Measurements from ENCODE around the gene APC2.
"Not testable (repeated sequence)": the region's sequence is repeated elsewhere in the genome, so short reads cannot be mapped to it uniquely, and the experiment has no call there.

The APC2 gene

DNA sequence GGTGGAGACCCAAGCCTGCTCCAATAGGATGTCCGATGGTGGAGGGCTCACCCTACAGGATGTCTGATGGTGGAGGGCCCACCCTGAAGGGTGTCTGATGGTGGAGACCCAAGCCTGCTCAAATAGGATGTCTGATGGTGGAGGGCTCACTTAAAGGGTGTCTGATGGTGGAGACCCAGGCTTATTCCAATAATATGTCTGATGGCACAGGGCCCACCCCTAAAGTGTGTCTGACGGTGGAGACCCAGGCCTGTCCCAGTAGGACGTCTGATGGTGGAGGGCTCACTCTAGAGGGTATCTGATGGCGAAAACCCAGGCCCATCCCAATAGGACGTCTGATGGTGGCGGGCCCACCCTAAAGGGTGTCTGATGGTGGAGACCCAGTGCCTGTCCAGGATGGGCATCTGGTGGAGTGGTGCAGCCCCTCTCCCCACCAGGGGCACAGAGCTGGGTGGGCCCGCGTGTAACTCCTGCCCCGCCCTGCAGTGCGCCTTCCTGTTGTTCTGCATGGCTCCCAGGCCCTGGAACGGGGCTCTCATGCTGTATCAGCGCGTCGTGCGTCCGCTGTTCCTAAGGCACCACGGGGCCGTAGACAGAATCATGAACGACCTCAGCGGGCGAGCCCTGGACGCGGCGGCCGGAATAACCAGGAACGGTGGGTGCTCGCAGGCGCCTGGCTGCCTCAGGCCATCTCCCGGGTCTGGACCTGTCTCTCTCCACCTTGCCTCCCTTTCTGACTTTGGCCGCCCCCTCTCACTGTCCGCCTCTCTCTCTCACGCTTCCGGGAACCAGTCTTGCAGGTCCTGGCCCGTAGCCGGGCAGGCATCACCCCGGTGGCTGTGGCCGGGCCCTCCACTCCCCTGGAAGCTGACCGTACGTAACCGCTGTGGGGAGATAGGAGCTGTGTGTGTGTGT, 46.1 kb downstream of the APC2 start:
- no peak for DNase-seq (ENCODE audit: low spot score)

DNA sequence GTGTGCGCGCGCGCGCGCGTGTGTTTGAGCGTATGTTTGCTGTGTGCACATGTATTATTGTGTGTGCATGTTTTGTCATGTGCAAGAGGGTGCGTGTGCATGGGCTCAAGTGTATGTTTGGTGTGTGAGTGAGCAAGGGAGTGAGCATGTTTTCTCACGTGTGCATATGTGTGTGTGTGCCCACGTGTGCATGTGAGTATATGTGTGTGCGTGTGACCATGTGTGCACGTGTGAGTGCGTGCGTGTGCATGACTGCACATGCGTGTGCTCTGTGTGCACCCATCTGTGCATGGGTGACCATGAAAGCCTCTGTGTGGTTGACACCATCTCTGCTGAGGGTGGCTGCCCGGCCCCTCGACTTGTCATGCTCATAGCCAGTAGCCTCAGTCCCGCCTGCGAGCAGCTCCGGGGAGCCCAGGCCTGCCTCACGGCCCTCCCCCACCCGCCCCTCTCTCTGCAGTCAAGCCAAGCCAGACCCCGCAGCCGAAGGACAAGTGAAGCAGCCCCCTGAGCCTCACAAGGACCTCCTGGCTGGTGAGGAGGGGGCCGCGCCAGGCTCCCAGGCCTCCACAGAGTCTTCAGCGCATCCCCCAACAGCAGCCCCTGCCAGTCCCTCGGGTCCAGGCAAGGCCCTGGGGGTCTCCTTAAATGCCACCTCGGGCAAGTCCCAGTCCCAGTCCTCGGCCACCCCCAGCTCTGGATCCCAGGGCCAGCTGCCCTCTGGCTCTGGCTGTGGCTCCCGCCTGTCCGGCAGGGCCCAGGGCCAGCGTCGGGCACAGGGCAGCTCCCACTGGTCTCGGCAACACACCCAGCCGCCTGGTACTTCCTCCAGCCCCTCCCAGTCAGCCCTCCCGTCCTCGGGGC, 47.0 kb downstream of the APC2 start:
- DNase-seq (ENCODE audit: low spot score), result no peak

DNA sequence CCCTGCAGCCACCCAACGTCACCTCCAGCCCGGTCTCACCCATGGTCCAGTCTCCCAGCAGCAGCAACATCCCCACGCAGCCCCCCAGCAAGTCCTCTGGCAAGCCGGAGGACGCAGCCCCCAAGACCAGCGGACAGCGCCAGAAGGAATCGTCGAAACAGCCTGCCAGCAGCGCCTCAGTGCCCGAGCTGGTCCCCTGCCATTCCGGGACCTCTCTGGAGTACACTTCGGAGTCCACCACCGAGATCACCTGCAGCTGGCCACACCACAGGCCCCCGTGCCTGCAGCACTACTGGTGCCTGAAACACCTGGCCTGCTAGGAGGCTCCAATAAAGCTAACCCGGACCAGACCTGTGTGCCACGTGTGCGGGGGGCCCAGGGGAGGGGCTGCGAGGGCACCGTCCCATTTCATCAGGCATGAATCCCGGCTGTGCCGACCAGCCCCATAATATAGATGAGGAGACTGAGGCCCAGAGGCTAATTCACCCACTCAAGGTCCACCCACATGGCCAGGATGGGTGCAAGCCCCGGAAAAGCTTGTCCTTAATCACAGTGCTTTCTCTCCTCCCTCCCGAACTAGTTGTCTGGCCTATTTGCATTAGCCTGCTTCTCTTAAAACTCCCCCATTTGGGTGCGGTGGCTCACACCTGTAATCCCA, 47.8 kb downstream of the APC2 start:
- DNase-seq (ENCODE audit: low spot score), result no peak

DNA sequence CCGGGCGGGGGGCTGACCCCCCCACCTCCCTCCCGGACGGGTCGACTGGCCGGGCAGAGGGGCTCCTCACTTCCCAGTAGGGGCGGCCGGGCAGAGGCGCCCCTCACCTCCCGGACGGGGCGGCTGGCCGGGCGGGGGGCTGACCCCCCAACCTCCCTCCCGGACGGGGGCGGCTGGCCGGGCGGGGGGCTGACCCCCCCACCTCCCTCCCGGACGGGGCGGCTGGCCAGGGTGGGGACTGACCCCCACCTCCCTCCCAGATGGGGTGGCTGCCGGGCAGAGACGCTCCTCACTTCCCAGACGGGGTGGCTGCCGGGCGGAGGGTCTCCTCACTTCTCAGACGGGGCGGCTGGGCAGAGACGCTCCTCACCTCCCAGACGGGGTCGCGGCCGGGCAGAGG, 49.3 kb downstream of the APC2 start:
- not testable (repeated sequence) for DNase-seq (ENCODE audit: low spot score)

DNA sequence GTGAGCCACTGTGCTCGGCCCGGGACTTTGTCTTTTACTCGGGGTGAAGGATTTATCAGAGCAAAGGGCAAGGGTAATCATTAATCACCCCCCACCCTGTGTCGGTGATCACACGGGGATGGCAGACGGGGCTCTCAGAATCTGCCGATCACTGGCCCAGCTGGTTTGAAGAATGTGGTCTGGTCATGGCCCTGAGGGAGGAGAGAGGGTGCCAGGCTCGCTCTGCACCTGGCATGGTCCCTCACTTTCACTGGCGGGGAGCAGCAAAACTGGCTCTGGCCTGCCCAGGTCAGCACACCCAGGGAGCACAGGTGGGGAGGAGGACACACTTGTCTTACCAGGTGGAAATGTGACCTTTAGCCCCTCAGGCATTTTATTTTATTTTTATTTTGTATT, 51.3 kb downstream of the APC2 start:
- DNase-seq (ENCODE audit: low spot score), result peak; percentile 66

DNA sequence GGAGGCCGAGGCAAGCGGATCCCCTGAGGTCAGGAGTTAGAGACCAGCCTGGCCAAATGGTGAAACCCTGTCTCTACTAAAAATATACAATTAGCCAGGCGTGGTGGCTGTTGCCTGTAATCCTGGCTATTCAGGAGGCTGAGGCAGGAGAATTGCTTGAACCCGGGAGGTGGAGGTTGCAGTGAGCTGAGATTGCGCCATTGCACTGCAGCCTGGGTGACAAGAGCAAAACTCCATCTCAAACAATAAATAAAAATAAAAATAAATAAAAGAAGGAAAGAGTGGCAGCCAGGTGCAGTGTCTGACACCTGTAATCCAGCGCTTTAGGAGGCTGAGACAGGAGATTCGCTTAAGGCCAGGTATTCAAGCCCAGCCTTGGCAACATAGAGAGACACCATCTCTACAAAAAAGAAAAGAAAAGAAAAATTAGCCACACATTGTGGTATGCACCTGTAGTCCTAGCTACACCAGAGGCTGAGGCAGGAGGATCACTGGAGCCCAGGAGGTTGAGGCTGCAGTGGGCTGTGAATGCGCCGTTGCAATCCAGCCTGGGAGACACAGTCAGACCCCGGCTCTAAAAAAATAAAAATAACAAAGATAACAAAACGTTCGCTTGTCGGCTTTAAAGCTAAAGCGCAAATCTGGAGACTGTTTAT, 52.6 kb downstream of the APC2 start:
- DNase-seq (ENCODE audit: low spot score), result no peak

DNA sequence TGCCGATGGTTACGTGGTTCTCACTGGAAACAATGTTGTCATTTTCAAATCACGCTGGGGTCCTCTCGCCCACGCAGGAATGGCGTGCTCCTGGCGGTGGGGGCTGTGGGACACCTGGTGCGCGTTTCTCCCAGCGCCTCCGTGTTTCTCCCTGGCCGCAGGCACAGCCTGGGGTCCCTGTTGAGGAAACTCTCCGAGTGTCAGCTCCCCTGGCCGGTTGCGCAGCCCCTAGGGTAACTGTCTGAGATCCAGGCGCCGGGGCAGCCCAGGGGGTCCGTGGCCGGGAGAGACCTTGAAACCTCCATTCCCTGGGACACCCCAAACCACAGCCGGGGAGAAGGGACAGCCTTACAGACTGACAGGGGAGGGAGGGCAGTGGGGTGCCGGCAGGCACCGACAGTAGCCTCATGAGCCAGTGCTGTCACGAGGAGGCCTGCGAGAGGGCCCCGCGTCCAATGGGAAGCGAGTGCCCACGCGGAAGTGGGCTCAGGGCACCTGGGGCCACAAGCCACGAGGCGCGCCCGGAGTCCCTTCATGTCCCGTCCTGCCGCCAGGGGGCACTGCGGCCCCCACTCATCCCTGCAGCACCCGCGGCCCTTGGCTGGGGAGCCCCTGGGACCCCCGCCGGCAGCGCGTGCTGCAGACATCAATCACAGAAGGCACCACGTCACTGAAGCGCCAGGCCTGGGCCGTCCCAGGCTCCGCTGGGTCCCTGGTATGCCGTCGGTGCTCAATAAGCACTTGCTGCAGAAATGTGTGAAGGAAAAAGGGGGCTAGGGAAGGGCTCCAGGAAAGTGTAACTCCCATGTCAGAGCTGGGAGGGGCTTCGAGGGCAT, 53.4 kb downstream of the APC2 start:
- peak; percentile 33 for DNase-seq (ENCODE audit: low spot score)

DNA sequence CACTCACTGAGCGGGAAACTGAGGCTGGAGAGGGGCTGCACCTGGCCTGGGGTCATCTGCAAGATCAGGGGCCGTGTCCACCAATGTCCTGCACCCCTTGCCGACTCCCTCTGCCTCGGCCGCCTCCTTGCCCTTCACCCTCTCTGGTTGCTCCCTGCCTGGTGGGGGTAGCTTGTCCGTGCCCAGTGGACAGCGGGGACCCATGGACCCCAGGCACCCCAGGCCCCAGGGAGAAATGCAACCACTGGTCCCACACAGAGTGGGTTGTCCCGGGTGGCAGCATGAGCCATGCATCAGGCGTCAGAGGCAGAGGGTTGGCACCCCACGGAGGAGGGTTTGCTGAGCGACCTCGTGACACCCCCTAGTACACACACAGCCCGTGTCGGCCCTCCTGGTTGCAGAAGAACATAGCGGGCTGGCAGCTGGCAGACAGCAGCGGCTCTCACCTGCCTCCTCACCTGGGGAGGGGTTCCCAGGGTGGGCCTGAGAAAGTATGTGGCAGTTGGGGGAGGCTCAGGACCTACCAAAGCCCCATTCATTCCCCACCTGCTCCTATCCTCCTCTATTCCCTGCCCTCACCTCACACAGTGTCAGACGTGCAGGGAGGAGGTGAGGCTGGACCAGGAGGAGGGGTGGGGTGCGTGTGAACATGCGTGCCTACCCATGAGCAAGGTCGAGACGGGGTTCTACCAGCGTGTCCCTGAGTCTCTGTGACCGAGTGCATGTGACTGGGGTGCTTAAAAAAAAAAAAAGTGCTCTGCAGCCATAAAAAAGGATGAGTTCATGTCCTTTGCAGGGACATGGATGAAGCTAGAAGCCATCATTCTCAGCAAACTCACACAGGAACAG, 54.2 kb downstream of the APC2 start:
- DNase-seq (ENCODE audit: low spot score), result no peak

DNA sequence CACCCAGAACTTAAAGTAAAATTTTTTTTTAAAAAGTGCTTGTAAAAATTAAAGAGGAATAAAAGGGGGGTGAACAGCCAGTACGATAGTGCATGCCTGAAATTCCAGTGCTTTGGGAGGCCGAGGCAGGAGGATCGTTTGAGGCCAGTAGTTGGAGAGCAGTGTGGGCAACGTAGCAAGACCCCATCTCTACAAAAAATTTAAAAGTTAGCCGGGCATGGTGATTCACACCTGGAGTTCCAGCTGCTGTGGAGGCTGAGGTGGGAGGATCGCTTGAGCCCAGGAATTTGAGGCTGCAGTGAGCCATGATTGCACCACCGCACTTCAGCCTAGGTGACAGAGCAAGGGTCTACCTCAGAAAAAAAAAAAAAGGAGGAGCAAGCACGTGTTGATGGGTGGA, 55.1 kb downstream of the APC2 start:
- DNase-seq (ENCODE audit: low spot score), result no peak

DNA sequence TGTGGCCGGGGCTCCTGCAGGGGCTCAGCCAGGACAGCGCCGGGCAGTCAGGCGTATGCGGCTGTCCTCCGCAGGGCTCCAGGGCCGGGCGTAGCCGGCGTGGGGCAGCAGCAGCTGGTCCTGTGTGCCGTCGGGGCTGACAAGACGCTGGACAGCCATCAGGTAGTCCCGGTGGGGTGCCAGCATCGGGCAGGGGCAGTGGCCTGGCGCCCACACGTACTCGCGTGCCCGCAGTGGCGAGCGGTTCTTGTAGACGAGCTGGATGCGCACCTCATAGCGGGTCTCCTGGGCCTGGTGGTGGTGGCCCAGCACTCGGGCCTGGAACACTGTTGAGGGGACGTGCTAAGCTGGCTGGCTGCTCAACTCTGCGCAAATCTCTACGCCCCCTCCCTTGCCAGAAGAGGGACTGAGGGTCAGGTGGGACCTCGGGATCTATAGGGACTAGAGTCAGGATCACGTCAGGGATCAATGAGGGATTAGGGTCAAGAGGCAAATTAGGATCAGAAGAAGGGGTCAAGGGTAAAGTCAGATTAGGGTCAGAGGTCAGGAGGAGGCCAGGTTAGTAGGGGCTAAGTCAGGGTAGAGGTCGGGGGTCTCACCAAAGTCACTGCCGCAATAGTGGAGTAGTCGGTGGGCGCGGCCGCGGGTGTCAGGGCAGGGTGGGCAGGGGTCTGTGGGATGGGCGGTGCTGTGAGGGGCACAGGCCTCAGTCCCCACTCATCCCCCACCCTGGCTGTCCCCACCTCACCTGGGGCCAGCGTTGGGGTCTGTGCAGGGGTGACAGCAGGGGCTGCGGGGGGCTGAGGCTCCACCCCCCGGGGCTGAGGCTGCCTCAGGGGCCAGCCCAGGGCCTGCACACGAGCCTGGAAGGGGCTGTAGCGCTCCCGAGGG, 56.3 kb downstream of the APC2 start:
- DNase-seq (ENCODE audit: low spot score), result no peak

DNA sequence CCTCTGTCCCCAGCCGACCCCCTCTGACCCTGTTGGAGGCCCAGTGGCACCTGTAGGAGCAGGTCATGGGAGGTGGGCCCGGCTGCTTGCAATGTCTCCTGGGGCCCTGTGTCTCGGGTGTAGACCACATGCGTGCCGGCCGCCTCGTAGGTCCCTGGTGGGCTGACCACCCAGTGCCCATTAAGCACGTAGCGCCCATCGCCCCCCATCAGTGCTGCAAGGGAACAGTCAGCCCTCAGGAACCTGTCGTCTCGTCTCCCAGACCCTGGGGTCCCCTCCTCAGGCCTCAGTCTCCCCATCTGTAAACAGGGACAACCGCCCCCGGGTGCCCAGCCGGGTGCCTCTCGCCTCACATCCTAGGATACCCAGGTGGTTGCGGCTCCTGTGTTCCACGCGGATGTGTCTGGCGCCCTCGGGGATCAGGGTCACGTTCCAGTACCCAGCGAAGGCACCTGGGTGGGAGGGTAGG, 57.3 kb downstream of the APC2 start:
- no peak for DNase-seq (ENCODE audit: low spot score)

DNA sequence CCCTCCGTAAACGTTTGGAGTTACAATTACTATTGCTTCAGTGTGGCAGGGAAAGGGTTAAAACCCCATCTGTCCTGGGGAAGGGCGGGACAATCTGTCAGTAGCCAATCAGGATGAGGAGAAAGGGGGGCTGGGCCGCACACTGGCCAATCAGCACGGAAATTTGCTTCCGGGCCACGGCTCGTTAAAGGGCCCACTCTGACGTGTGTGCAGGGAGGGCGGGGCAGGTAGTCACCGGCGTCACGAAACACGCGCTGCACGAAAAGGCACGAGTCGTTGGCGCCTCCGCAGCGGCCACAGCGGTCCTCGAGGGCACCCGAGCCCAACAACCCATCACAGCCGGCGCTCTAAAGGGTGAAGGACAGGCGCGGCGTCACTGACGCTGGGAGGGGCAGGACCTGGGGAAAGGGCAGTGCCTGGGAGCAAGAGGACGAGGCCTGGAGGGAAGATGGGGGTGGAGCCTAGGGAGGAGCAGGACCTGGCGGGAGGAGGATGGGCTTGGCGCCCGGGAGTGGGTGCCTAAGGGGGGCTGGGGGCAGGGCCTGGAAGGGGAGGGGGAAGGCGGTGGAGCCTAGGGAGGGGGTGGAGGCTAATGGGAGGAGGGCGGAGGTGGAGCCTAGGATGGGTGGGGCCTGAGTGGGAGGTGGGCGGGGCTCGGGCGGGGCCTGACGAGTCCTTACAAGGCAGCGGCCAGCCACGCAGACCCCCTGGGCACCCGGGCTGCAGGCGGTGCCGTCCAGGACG, 58.0 kb downstream of the APC2 start:
- peak; percentile 91 for DNase-seq (ENCODE audit: low spot score)

DNA sequence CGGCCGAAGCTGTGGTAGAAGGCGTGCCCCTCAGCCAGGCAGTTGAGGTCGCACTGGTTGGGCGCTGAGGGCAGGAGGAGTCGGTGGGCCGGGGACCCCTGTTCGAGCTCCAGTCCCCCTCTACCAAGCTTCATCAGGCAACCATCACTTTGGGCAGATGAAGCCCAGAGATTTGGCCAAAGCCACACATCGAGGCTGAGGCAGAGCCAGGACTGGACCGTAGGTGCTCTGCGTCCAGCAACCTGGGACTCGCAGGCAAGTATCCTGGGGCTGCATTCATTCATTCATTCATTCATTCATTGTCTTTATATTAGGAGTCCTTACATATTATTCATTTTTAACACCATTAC, 58.6 kb downstream of the APC2 start:
- peak; percentile 17 for DNase-seq (ENCODE audit: low spot score)

DNA sequence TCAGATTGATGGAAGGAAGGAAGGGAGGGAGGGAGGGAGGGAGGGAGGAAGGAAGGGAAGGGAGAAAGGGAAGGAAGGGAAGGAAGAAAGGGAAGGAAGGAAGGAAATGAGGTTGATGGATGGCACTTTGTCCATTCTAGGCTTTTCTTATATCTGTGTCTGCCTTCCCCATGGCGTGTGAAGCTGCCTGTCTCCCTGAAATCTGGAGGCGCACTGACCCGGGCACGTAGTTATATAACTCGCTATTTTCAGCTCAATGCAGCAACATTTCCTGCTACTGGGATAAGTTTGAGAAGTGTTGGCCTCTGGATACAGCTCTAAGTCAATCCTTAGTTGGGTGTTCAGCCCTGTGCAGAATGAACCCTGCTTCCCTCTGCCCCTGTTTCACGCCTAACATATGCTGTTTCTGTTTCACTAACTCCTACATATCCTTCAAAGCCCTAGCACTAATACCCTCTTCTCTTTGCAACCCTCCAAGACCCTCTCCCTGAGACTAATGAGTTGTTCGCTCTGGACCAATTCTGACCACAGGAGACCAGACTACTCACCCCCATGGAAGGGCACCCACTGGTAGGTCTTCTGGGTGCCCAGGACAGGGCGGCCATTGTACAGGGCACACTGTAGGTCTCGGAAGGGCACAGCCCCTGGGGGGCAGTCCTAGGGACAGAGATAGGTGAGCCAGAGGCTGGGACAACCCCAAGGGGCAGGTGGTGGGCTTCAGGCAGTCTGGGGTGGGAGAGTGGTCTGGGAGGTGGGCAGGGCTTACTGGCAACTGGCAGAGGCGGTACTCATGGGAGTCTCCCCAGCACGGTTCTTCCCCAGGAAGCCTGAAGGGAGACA, 59.9 kb downstream of the APC2 start:
- no peak for DNase-seq (ENCODE audit: low spot score)

DNA sequence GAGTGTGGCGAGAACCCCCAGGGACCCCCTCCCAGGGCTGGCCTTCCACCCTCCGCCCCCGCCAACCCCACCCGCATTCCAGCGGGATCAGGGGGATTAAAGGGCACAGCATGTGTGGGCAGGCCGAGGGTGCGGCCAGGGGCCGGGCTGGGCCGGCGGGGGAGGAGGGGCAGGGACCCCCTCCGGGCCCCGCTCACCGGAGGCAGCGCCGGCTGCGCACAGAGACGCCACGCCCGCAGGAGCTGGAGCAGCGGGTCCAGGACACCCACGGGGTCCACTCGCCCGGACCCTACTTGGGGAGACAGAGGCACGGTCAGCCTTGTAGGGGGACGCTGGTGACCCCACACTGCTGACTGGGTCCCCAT, 60.5 kb downstream of the APC2 start:
- DNase-seq (ENCODE audit: low spot score), result no peak

DNA sequence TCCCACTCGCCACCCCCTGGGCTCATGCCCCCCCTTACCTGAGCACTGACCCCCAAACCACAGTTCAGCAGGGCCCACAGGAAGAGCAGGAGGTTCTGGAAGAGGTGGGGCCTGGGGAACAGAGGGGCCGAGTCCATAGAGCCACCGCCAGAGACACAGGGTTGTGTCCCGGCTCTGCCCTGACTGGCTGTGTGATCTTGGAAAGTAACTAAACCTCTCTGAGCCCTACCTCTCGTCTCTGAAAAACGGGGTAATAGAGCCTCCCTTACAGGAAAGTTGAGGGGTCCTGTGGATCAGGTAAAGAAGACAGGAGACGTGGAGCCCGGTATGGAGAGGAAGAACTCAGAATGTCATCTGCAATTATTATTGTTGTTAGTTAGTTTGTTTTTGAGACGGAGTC, 60.9 kb downstream of the APC2 start:
- no peak for DNase-seq (ENCODE audit: low spot score)
